Skeletal muscle cell (primary cell): ENCODE measurements around the gene CFAP58.

Experiments used
- DNase-seq: peaks from one replicate; pipeline ENCODE4 v3.0.0-alpha.2; 2010; ENCODE audit warnings: low read depth
- H3K4me3 ChIP-seq: 2 replicates; pipeline ENCODE4 v1.5.1; 2011; ENCODE audit warnings: low read depth, mild to moderate bottlenecking, control low read depth, low read length, moderate library complexity

Gene CFAP58, protein sequence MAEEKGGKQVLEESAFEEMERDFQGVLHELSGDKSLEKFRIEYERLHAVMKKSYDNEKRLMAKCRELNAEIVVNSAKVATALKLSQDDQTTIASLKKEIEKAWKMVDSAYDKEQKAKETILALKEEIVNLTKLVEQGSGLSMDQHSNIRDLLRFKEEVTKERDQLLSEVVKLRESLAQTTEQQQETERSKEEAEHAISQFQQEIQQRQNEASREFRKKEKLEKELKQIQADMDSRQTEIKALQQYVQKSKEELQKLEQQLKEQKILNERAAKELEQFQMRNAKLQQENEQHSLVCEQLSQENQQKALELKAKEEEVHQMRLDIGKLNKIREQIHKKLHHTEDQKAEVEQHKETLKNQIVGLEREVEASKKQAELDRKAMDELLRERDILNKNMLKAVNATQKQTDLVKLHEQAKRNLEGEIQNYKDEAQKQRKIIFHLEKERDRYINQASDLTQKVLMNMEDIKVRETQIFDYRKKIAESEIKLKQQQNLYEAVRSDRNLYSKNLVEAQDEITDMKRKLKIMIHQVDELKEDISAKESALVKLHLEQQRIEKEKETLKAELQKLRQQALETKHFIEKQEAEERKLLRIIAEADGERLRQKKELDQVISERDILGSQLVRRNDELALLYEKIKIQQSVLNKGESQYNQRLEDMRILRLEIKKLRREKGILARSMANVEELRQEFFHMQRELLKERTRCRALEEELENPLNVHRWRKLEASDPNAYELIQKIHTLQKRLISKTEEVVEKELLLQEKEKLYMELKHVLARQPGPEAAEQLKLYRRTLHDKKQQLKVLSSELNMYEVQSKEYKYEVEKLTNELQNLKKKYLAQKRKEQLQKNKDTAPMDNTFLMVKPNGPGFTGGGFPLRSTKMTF

DNA sequence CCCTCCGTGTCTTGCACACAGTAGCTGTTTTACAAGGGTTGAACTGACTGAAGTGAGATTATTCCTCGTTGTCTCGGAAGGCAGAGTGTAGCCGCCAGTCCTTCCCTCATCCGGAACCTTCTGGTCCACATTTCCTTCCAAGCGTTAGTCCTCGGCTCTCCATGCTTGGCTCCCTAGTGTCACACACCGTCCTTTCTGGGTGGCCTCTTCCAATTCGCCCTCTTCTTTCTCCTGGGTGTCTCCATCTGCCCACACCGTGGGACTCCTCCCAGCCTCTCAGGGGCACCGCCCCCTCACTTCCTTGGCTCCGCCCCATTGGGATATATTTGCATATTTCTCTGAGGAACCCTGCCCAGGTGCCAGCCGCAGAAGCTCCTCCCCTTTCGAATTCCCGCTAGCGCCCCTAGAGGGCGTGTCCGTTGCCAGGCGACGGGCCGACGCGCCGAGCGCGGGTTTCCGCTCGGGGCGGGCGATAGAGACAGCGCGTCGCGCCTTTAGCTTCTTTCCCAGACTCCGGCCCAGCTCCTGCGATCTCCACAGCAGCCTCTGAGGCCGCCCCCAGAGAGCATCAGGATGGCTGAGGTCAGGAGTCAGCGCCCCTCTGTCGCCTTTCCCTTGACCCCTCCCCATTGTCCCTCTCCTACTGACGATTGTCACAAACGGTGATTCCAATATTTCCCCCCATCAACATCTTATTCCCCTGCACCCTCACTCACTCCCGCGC is at the start of gene CFAP58:
Gene CFAP58 (plus strand): TSS at position 509 of the 724 bp plus-strand sequence. CDS start 65 bp downstream, at position 574.
- no peak for DNase-seq
- peak within 1 kb of the TSS; percentile 59 for H3K4me3 ChIP-seq

DNA sequence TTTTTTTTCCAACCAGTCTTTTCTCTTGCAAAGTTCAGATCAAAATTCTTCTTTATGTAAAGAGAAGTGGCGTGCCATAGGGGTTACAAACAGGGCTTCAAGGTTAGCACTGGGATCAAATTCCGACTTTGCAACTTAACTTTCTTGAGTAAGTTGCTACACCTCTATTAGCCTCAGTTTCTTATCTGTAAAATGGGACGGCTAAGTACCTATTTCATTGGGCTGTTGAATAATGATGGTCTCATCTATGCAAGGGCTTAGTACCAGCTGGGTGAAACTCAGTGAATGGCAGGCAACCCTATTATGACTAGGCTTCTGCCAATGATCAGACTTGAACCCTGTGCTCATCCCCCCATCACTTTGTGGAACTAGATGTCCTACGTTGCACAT is 49.3 kb upstream of the CFAP58 start:
- no peak overlapping the region for H3K4me3 ChIP-seq
- DNase-seq: no peak

DNA sequence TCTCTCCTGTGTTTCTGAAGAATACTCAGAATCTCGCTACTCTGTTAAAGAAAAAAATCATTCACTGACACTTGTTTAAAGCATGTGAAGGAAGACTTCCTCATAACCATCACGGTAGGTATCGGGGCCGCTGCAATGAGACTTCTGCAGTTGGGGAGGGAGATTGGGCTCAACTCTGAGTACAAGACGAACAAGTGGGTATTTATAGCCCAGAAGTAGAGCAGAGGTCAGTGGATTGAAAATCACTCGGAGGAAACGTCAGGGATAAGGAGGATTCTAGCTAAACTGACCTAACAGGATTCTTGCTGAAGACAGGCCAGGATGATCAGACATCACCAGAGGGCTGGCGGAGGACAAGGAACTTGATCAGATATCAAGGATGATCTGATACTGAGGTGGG is 48.7 kb upstream of the CFAP58 start:
- no peak overlapping the region for H3K4me3 ChIP-seq
- no peak for DNase-seq

DNA sequence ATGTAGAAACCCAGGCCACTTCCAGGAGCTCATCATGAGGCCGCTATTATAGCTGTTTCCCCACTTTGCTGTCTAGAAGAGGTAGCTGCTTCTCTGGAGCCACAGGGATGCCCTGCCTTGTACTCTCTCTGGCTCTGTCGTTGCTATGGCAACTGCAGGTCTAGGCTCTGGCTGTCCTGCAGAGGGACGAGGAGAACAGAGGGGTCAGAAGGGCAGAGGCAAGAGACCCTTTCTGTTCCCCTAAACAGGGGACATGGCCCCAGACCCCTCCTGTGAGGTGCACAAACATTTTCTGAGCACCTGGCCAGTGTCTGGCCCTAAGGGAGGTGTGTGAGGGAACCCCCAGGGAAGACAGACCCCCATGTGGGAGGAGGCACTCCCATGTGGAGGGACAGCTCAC is 46.7 kb upstream of the CFAP58 start:
- no peak overlapping the region for H3K4me3 ChIP-seq
- DNase-seq: no peak

DNA sequence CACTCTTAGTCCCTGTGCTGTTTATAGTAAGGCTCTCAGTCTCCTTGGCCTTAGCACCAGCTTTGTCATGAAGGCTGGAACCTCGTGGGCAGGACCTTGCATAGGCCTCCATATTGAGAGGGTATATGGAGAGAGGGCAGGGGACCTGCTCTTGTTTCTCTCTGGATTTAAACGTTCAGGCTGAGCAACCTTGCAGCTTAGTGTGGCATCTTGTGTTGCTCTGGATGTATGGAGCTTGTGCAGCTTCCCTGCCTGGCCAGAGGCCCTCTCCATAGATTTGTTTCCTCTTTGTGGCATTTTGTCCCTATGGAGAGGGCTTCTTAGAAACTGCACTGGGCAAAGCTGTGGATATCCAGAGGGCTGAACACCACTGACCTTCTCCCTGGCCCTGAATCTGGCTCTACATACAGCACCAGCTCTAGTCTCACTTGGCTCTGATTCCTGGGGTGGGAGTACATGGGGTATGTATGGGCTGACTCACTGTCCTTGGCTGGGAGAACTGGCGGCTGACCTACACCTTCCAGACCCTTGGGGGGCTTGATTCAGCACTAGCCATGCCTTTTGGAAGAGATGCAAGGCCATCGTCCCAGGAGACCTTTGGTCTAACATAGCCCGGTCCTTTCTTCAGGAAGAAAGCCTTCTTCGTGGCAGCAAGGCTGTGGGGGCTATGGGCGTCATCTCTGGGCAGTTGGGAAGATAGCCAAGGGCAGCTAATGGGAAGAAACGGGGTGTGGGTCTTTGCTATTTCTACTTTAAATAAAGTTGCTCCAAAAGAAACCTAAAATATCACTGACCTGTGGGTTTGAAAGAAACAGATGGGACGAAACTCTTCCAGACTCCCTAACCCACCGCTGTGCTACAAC is 45.8 kb upstream of the CFAP58 start:
- H3K4me3 ChIP-seq: no peak overlapping the region
- DNase-seq: peak; percentile 67

DNA sequence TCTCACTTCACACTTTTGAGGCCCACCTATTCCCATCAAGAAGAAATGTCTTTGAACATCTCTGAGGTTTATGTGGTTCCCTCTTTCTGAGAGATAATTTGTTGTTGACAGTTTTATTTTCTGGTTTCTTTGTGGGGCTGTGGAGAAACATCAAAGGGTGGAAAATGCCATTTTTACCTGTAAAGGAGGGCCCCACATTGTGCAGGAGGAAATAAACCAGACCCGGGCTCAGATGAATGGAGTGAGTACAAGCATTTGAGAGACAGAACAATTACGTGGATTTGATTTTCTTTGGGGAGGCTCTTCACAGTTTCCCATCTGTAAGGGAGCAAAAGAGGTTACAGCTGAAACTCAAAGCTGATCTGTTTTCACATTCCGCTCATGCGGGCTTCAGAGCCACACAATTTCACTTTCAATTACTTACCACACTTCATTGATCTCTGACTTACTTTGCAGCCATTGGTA is 45.2 kb upstream of the CFAP58 start:
- no peak overlapping the region for H3K4me3 ChIP-seq
- no peak for DNase-seq

DNA sequence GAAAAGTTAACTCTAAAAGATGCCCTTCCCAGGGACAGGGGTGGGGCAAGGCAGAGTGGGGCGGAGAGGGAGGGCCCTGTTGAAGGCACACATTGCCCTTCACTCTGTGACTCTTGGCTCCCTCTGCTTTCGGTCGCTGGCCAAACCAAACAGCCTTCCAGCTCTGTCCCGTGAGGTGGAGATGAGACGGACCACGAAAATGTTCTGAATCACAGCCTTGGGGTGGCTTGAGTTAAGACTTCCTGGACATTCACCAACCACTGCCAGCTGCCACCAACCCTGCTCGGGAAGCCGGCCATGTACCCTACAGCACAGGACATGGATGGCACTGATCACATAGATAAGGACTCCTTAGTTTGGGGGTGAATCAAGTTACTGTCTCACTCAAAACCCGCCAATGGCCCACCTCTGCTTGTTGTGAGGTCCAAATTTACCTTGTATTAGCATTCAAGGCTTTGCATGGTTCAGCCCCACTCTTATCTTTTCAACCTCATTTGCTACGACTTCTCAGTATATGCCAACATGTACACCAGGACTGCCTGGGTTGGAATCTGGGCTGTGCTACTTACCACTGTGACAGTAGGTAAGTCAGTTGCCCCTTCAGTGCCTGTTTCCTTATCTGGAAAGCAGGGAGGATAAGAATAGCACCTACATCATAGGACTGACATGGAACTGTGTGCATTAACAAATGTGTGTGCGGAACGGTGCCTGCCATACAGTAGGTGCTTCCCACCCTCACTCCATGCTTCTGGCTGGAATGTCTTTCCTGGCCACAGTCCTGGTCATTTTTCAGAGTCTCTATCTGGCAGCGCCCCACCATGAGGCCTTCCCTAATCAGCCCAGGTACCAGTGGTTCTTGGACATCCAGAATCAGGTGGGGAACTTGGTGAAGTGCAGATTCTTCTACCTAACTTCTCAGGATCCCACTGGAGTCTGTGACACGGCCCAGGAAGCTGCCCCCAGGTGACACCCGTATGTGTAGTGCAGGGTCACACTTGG is 43.4 kb upstream of the CFAP58 start:
- no peak overlapping the region for H3K4me3 ChIP-seq
- DNase-seq: peak; percentile 80

DNA sequence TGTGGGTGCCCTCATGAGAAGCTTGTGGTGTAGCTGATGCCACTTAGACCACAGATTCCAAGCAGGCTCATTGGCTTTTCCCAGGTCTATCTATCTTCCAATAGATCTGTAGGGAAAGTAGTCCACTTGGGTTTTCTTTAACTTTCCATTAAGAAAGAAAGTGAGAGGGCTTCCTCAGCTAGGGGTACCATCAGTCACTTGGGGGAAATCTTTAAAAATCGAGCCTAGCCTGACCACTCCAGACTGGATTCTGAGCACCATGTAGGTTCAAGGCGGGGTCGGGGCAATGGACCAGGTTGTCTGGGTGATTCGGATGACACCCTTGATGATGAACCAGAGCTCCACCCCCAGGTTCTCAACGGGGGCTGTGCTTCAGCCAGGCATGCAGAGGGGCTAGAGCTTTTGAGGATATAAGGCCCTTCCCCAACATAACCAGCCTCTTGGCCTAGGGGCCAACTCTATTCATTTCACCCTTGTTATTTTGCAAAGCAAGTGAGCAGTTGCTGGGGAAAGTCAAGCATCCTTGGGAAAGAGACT is 42.4 kb upstream of the CFAP58 start:
- DNase-seq: no peak
- no peak overlapping the region for H3K4me3 ChIP-seq

DNA sequence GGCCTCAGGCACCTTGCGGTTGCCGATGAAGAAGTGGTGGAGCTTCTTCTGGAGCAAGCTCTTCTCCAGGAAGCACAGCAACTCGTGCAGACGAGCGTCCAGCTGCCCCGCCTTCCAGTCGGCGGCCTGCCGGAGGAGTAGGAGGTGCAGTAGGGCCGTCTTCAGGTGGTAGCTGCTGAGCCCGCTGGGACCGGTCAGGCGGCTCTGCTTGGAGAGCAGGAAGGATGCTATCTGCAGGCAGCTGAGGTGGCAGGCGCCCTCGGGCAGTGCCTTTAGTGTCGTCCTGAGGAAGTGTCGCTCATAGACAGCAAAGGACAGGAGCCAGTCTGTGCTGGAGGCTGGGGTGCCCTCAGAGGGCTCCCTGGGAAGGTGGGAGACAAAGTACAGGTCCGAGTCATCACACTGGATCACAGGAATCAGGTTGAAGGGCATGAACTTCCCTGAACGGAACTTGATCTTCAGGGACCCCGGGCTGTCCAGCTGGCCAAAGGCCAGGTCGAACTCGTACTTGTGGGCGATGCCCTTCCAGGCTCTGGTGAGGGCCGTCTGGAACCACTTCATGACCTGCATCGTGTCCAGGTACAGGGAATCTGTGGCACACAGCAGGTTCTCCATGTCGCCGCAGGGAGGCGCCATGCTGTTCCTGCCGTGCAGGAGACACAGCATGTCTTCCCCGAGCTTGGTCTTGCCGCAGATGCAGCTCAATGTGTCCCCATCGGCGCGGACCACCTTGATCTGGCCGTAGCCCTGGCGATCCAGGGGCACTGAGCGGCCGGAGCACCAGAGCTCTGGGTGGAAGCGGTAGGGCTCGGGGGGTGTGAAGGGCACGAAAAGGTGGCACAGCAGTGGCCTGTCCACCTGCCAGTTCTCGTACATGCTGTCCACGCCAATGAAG is 38.8 kb upstream of the CFAP58 start:
- no peak overlapping the region for H3K4me3 ChIP-seq
- no peak for DNase-seq

DNA sequence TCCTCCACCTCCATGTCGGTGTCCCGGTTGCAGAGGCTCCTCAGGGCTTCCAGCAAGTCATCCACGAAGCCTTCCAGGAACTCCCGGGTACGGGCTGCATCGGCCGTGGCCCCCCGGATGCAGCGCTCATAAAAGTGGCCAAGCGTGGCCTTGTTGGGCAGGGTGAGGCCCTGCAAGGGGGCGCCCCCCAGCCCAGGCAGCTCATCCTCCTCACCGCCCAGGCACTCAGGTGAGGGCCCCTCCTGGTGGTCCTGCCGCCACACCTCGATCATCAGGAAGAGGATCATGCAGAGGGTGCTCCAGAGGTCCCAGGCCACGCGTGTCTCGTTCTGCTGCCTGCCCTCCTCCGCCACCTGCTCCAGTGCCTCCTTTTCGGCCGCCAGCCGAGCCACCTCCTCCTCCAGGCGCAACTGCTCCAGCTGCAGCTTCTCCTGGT is 38.1 kb upstream of the CFAP58 start:
- no peak for DNase-seq
- no peak overlapping the region for H3K4me3 ChIP-seq

DNA sequence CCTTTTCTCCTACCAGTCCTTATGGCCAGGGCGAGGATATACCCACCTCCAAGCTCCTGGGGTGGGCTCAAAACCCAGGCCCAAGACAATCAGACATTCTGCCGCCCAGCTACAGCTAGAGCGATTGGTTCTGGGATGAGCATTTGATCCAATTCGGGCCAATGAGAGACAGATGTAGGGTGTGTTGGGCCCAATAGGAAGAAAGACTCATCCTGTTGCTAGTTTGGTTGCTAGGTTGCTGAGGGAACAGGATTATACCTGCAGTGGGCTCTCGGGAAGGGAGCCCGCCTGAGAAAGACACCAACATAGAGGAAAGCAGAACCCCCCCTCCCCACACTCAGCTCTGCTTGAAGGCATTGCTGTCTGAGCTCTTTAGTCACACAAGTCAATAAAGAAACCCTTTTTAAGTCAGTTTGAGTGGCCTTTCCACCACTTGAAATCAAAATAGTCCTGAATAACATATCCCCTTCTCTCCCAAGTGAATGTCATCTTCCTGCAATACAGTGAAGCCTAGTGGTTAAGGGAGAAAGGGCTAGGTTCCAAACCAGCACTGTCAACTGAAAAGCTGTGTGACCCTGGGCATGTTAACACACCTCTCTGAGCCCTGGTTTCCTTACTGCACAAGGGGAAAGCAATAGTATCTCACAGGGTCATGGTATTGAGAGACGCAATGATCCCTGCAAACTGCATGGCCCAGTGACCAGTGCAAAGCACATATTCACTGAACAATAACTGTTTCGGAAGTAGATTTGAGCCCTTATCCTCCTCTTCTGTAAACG is 37.1 kb upstream of the CFAP58 start:
- no peak overlapping the region for H3K4me3 ChIP-seq
- no peak for DNase-seq

DNA sequence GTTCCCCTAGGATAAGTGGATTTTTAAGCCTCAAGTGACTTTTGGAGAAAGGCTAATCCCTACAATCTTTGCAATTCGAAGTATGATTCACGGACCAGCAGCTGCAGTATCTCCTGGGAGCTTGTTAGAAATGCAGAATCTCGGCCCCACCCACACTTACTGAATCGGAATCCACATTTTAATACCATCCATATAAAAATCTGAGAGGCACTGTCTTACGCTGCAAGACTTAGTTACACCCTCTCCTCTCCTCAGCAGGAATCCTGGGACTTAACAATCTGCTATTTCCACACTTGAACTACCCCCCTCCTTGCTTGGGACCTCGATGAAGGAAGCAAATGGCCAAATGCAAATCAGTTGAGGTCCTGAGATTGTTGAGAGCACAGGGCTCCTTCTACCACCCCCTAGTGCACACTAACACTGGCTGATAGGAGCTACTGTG is 36.3 kb upstream of the CFAP58 start:
- H3K4me3 ChIP-seq: no peak overlapping the region
- DNase-seq: peak; percentile 84

DNA sequence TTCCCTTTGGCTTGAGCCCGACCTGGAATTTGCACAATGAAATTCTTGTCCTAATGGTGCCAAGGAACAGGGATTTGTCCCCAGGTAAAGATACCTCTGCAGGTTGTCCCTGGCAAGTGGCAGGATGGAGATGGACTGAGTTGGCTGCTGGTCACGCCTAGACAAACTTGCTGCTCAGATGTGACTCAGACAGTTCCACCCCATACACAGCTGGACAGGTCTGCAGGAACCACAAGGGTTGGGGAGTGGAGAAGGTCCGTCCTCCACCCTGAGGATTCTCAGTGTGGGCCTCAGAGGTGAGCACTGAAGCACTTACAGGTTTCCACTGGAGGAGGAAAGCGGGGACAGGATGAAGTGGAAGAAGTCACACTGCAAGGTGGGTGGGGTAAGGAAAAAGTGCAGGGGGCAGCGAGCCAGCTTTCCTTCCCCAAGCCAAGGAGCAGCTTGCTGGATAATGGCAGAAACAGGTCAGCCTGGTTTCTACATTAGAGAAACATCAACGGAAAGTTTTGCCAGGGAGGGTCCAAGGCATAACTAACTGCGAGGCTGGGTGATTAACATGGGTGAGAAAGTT is 35.8 kb upstream of the CFAP58 start:
- H3K4me3 ChIP-seq: no peak overlapping the region

DNA sequence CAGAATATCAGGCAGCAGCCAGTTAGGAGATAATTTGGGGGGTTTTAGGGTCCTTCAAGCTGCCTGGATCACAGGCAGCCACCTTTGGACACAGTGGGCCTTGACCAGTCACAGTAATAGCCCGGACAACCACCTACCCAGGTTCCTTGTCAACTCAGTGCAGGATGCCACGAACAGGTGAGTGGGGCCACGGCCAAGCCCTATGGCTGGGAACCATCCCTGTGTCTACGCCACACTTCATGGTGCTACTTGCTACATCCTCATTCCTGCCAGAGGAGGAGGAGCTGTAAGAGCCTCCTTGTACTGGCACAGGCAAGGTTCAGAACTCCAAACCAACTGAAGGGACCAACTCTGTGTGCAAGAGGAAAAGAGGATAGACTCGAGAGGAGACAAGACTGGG is 35.3 kb upstream of the CFAP58 start:
- H3K4me3 ChIP-seq: no peak overlapping the region

More for the DNA sequence above, 35.8 kb upstream of the CFAP58 start:
- DNase-seq: no peak

More for the DNA sequence above, 35.3 kb upstream of the CFAP58 start:
- DNase-seq: no peak
